Left renal cortex interstitium (tissue), 4 donors: ENCODE data around the gene MANSC1. TPM values are rescaled to one million over a fixed set of nuclear protein-coding genes. Genes with fewer than 3 reads are reported as not detected.

Source experiments
- DNase-seq, 4 donors: peaks; one replicate each; pipeline ENCODE4 v3.0.0-alpha.2; 2013; ENCODE audit warnings: low read depth in 4 of 4, low spot score in 2 of 4, missing footprints in 1 of 4
- polyA plus RNA-seq, 4 donors: library from polyadenylated mRNA; unstranded; fragments of 120-200 nt; gene quantifications; one replicate each; pipeline ENCODE4 v1.2.1, GENCODE V29; 2013; ENCODE audit not compliant: insufficient read length in 4 of 4

MANSC1 gene
- polyA plus RNA-seq: 10 to 100 TPM; 28.2 to 35.6 (median 31.9) TPM

- DNase-seq: no peak
Measured at GRCh38 chr12:12349711-12350665, at the start of gene MANSC1. TSS of gene MANSC1 (minus strand) at chr12:12350242. CDS start at chr12:12343314, 6,928 bp downstream.

- DNase-seq: no peak
Measured at GRCh38 chr12:12399161-12399560, 49.1 kb upstream of the MANSC1 start.

DNA sequence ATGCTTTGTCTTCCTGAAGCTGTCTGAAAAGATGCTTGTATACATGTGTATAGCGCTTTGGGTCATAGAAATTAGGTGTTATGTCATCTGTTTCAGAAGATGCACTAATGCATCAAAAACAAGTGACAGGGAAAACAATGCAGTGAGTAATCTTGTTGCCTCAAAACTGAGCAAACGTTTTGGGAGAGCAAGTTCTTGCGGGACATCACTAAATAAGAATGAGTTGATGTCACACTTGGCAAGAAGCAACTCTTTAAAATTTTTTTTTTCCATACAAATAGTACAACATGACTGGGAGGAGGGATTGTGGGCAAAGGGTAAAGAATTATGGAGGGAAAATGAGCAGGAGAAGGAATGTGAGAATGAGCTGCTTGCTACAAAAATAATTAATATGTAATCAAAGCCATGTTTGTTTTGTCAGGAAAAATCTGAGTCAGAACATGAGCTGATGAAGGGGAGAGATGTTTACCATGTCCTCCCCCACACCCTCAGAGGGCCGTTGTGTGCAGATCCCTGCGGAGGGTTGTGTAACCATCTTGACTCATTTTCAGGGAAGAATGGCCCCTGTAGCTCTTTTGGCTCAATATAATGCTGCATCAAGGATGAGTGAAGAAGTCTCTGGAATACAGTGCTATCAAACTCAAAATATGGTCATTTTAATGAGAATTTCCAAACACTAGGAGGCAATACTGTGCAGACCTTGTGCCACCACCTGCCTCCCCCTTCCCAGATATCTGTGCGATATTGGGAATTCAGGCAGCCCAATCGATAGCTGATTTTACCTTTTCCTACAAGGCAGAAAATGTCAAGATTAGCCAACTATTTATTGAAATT lies 48.2 kb upstream of the MANSC1 start:
- peak in 1 of 4 donors; percentile 51 for DNase-seq

GRCh38 chr12:12397184-12397583 lies 47.1 kb upstream of the MANSC1 start:
- DNase-seq: no peak

- no peak for DNase-seq
Measured at GRCh38 chr12:12396694-12397093, 46.7 kb upstream of the MANSC1 start.

- DNase-seq: no peak
Measured at GRCh38 chr12:12393171-12393570, 43.1 kb upstream of the MANSC1 start.

- DNase-seq: no peak
Measured at GRCh38 chr12:12392413-12392812, 42.4 kb upstream of the MANSC1 start.

DNA sequence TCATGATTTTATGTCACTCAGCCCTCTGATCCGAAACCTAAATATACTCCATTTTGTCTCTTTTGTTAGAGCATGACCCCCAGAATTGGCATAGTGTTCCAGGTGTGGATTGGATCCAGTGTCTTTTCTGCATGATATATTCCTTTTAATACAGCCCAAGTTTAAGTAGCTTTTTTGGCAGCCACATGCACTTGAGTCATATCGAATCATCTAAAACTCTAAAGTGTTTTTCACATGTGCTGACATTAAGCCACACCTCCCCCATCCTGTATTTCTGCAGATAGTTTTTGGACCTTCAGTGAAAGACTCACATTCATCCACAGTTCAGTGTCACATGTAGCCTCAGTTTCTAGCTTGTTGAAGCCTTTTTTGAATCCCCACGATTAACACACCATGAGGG lies 37.5 kb upstream of the MANSC1 start:
- no peak for DNase-seq

- DNase-seq: no peak
Measured at GRCh38 chr12:12384571-12385340, 34.7 kb upstream of the MANSC1 start.

GRCh38 chr12:12381982-12382381 lies 31.9 kb upstream of the MANSC1 start:
- no peak for DNase-seq

- no peak for DNase-seq
Measured at GRCh38 chr12:12380949-12381593, 31.0 kb upstream of the MANSC1 start.

DNA sequence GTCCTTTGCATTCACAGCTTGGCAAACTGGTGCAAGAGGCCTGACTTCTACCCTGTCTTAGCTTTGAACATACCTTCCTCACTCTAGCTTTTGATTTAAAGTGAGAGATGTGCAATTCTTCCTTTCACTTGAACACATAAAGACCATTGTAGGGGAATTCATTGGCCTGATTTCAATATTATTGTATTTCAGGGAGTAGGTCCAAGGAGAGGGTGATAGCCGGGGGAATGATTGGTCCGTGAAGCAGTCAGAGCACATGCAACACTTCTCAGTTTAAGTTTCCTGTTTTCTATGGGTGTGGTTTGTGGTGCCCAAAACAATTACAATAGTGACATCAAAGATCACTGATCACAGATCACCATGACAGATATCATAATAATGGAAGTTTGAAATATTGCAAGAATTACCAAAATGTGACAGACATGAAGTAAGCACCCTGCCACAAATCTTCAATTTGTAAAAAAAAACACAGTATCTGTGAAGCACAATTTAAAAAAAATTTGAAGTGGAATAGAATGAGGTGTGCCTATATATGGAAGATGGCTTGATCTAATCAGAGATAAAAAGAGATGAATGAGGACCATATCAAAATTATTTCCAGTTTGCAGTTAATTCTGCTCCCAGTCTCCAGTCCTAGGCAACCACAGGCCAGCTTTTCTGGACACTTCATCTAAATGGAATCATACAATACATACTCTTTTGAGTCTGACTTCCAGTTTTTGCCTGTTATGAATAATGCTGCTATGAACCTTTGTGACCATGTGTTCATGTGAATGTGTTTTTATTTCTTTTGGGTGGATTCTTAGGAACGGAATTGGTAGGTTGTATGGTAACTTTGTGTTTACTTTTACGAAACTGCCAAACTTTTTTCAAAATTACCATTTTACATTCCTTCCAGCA lies 30.0 kb upstream of the MANSC1 start:
- DNase-seq: no peak

GRCh38 chr12:12378616-12379015 lies 28.6 kb upstream of the MANSC1 start:
- no peak for DNase-seq

DNA sequence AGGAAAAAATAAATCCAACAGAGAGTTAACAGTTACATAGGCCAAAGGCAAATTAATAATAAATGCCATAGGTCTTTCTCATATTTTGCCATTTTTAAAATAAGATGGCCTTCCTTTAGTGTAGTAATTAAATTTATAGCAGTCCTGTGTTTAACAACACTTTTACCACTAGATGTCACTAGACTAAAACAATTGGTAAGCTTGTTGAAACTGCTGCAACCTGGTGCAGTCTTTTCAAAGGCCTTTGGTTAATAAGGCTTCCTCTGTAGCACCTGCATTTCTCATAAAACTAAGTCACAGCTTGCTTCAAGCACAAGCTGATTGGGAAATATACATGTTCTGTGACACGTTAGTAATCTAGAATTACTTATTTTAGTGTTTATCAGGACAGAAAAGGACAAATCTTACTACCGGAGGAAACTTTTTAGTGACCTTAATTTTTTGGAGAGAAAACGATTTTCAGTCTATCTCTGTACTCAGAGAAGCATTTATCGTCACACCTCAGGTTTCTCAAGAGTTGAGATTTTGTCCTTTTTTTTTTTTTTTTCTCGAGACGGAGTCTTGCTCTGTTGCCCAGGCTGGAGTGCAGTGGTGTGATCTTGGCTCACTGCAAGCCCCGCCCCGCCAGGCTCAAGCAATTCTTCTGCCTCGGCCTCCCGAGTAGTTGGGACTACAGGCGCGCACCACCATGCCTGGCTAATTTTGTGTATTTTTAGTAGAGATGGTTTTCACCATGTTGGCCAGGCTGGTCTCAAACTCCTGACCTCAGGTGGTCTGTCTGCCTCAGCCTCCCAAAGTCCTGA lies 26.8 kb upstream of the MANSC1 start:
- DNase-seq: peak in 3 of 4 donors; percentile 53 to 68 (median 54)

- no peak for DNase-seq
Measured at GRCh38 chr12:12372946-12373722, 23.1 kb upstream of the MANSC1 start.

DNA sequence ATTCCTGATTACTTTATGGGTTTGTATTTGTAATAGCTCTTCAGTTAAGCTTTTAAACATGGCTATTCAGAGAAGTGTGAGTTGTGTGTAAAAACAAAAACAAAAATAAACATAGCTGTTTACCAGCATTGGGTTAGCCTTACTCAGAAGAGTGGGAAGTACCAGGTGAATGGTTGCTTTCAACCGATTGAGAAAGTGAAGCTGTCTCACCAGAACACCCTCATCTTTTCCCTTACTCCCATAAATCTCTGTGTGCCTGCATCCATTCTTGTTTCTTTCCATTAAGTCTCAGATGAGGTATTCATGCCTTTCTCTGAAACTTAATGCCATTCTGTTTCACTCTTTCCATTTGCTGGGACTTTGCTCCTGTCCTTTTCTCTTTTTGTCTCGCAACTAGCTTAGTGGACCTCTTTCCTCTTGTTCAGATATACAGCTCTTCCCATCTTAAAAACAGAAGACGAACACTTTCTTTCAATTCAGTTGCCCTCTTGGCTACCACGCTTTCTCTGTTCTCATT lies 17.5 kb upstream of the MANSC1 start:
- DNase-seq: no peak
